PC-9 (cell line): Measurements from ENCODE around the gene GPBP1.

Source experiments
- CTCF ChIP-seq: fragments of 200-600 bp; sonication (generic); conservative IDR thresholded peaks from 2 replicates; pipeline ENCODE4 v1.6.1; 2017; ENCODE audit warnings: mixed run types, antibody characterized with exemption, mild to moderate bottlenecking, moderate library complexity
- EZH2 ChIP-seq: fragments of 200-600 bp; sonication (generic); IDR thresholded peaks from 2 replicates; pipeline ENCODE4 v1.8.0; 2017; ENCODE audit warnings: antibody characterized with exemption, low read depth

DNA sequence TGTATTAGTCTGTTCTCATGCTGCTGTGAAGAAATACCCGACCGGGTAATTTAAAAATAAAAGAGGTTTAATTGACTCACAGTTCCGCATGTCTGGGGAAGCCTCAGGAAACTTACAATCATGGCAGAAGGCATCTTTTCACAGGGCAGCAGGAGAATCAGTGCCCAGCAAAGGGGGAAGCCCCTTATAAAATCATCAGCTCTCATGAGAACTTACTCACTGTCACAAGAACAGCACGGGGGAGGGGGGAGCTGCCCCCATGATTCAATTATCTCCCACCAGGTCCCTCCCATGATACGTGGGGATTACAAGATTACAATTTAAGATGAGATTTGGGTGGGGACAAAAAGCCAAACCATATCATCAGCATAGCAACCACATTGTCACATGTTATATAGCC lies 102.5 kb downstream of the GPBP1 start:
- TF ChIP-seq CTCF (no peak), EZH2 (no peak)
